HG03025 (cell line): ENCODE measurements around the gene COX7B2.

Source experiments
- ATAC-seq: cut with Tn5 transposase; IDR thresholded peaks from one replicate; pipeline ENCODE4 v1.9.1; 2021; ENCODE audit warnings: mild to moderate bottlenecking, moderate library complexity; ENCODE audit not compliant: unreplicated experiment, low FRiP score

The COX7B2 gene

GRCh38 chr4:46765465-46765864 is 143.6 kb downstream of the COX7B2 start:
- ATAC-seq: no peak

GRCh38 chr4:46730075-46730474 is 179.0 kb downstream of the COX7B2 start:
- no peak for ATAC-seq

GRCh38 chr4:46720055-46720454 is 189.0 kb downstream of the COX7B2 start:
- ATAC-seq: no peak

DNA sequence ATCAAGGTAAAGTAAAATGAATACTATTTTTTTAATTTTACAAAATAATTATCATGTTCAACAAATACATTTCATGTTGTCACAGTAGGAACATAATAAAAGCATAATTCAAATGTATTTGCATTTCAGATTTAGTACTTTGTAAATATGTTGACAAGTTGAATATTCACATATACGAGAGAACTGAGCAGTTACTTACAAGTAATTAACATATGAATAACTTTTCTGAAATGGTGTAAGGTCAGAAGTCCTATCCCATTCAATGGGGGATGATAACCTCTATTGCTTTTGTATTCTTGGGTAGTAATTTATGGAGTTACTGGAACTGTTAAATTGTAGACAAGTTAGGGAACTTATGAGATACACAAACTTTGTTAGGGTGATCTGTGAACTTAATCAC is 191.1 kb downstream of the COX7B2 start:
- ATAC-seq: no peak

DNA sequence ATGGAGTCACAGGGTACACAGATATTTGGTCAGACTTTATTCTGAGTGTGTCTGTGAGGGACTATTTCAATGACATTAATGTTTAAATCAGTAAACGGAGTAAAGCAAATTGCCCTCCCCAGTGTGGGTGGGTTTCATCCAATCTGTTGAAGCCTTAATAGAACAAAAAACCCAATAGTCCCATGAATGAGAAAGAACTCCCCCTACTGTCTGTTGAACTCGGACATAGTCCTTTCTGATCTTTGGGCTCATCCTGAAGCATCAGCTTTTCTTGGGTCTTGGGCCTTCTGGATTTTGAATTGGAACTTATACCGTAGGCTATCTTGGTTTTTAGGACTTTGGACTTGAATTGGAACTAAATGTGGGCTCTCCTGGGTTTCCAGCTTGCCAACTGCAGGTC is 193.6 kb downstream of the COX7B2 start:
- ATAC-seq: no peak

- no peak for ATAC-seq
These were observed 210.2 kb downstream of the COX7B2 start for GRCh38 chr4:46698891-46699290.
